Iris pigment epithelial cell (primary cell): ENCODE data around the gene DAAM2.
A peak's percentile ranks its signal among the peaks of the same experiment; 100 is the strongest.

Experiments
- DNase-seq: peaks from one replicate; pipeline ENCODE4 v3.0.0-alpha.2; 2011; ENCODE audit warnings: low read depth

DAAM2 gene

DNA sequence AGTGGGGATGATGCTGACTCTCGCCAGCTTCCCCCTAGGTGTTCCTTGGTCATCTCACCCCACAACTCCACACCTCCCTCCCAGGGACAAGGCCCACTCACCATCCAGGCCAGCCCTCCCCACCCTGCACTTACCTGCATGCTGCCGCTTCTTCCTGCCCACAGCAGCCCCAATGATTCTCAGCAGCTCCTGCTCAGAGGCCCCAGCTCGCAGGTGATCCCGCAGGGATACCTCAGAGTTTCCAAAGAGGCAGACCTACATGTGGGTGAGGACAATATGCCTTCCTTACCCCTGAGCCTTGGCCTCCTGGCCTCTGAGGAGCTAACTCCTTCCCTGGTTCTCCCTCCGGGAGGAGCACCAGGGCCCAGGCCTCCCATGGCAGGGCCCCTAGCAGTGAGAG is 117.5 kb downstream of the DAAM2 start:
- DNase-seq, result no peak

DNA sequence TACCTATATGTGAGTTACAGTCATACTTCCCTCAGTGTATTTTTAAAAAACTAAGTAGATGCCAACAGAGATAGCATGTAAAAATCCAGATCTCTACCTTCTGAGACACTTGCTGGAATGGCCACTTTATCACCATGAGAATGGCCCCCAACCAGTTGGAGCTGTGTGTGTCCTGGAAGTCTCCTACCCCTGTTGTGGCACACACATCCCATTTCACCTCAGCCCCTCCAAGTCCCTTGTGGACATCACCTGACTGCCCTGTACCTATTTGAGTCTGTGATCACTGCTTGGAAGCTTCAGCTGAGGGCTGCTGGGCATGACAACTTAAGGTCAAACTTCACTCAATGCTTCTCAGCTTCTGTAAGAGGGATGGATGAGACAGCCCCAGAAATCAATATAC is 118.0 kb downstream of the DAAM2 start:
- DNase-seq, result no peak

DNA sequence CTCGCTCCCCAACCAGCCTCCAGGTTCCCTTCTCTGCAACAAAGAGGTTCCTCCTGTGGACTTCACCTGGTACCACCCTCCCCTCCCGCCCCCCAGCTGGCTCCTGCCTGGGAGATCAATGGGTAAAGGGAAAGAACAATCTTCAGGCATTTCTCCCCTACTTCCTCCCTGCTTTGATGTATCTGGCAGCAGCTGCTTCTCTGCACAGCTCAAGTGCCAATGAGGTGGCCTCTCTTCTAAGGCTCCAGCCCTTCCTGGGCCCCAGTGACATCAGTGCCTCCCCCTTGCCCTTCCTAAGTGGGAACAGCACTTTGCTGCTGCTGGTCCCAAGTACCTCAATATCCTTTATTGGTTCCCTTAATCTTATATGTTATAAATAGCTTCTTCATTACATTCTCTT is 118.6 kb downstream of the DAAM2 start:
- no peak for DNase-seq

DNA sequence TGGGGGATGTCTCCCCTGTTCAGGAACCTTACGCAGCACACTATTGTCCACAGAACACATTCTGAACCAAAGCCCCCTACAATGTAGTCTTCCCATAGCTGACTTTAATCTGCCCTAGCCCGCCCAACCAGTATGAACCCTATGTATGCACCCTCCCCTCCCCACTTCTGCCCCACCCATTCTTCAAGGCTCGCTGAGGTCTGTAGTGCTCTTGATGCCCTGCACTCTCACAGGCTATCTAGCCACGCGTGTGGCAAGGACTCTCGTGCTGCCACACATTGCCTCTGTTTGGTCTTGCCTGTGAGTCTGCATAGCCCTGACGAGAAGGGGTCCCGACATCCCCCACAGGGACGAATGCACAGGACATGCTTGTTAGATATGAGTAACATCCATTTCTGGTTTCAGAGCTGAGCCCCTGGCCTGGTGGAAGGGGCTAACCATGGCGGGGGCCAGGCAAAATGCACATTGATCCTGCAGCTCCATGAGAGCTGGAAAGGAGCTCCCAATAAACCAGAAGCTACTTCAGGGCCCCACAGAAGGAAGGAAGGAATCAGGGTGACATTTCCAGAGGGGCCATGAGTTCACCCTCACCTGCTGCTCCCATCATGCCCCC is 119.4 kb downstream of the DAAM2 start:
- DNase-seq, result no peak

DNA sequence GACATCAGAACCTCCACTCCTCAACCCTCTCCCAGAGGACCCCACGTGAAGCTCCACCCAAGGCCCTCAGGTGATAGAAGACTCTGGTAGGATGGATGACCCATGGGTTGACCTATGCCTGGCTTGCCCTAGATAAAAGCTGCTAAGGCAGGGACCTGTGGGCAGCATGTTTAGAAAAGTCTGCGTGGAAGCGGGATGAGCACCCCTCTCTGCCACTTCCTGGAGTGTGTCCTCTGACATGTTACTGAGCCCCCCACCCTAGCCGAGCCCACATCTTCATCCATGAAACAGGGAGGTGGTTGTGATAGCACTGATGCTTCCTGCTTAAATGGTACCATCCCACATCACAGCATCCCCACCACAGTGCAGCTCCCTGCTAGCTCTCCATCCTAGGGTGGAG is 120.3 kb downstream of the DAAM2 start:
- no peak for DNase-seq

DNA sequence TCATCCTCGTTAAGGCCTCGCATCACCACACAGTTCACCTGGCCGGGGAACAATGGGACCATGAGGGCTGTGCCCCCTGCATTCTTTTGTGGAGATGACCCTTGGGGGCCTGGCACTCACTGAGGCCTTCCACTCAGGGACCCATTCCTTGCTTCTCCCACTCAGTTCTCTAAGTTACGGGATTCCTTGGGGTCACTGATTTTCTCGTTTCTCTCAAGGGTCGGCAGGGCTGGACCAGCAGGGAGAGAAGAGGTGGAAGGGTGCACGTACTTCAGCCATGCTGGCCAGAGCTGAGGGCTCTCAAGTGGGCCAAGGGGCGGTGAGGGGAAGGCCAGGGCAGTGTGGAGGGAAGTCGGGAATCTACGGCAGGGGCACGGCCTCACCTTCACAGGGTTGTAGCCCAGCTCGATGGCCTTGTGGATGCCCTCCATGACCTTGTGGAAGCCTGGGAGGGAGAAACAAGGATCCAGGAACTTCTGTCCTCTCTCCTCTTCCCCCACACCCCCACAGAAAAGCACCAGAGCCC is 121.3 kb downstream of the DAAM2 start:
- no peak for DNase-seq

DNA sequence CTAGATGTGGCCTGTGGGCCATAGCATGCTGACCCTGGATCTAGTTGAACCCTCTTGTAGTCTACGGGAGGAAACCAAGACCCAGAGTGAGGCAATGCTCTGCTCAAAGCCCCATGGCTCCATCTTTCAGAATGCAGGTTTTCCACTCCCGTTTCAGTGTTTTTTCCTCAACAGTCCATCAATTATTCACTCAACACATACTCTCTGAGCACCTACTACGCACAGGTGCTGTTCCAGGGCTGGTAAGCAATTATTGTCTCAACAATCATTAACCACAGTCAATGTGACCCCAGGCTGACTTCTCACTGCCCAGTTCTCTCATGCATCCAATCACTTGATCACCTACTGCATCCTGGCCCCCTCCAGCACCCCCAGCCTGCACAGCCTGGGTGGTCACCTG is 122.1 kb downstream of the DAAM2 start:
- no peak for DNase-seq

DNA sequence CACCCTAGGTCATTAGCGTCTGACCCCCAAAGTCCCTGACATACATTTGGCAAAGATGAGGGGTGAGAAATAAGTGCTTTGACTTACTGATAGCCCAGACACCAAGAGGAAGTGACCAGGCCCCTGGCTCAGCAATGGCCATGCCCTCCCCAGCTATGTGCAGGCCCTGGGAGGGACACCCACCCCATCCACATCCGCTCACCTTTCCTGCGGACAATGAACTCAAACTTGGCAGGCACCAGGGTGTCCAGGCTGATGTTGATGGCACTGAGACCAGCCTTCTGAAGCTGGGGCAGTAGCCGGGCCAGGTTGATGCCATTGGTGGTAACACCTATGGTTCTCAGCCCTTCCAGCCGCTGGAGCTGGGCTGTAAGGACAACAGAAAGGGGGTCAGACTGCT is 123.7 kb downstream of the DAAM2 start:
- DNase-seq, result no peak

DNA sequence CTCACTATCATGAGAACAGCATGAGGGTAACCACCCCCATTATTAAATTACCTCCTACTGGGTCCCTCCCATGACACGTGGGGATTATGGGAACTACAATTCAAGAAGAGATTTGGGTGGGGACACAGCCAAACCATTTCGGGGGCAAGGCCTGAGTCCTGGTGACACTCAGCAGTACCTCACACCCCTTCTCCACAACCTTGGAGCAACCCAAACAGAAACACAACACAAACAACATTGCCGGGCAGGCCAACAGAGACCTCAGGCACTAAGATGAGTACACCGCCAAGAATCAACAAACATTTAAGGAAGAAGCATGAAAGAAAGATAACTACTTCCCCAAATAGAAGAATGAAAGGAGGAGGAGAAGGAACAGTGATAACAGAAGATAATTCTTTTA is 125.2 kb downstream of the DAAM2 start:
- no peak for DNase-seq

DNA sequence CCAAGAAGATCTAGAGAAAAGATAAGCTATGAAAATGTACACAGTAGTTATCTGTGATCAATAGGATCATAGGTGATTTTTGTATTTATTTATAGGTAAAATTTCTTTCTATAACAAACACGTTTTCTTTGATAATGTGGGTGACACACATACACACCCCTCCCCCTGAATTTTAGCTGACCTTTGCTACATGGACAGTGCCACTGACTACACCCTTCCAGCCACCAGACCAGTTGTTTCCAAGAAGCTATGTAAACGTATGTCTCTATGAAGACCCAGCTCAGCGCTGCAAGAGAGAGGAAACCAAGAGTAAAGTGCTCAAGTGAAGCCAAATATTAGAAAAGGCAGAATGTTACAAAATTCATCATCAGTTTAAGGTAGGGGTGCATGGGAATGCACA is 125.8 kb downstream of the DAAM2 start:
- DNase-seq, result no peak

DNA sequence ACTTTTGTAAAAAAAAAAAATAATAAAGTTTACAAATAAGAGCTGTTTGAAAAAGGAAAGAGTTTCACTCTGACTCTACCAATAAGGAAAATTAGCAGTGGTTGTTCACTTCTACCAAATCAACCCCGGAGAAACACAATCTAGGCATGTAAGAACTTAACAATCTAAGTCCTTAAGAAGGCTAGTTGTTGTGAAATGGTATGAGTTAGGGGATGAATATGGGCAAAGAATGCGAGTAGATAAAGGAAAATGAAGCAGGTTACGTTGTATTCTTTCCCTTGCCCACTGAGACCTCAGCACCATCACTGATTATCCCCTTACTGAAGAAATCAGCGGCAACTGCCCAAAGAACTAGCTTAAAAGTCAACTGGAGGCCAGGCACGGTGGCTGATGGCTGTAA is 126.7 kb downstream of the DAAM2 start:
- DNase-seq, result no peak

DNA sequence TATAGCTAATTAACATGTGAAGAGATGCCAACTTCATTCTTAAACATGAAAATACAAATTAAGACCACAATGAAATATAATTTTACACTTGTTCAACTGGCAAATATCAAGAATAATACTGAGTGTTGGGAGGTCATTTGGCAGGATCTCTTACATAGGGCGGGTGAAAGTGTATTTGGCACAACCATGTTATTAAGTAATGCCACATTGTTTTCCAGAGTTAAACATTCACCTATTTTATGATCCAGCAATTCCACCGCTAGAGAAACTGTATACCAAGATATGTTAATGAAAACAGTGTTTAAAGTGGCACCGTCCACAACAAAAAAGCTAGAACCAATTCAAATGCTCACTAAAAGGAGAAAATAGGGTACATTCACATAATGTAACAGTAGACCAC is 128.0 kb downstream of the DAAM2 start:
- DNase-seq, result no peak

DNA sequence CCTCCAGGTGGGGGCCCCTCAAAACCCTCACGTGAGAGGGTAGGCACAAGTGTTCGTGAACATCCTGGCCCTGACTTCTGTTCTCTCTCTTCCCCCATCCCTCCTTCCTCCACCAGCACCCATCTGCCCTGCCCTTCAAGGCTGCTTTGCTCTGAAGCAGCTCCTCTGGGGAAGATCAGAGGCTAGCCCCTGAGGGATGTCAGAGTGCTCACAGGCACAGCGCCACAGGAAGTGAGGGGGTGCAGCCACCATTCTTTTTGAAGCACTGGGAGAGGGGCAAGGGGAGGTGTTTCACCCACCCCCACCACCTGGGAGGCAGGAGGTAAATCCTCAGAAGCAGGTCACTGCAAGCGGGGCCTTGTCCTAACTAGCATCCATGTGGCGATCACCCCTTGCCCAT is 130.6 kb downstream of the DAAM2 start:
- DNase-seq, result no peak

DNA sequence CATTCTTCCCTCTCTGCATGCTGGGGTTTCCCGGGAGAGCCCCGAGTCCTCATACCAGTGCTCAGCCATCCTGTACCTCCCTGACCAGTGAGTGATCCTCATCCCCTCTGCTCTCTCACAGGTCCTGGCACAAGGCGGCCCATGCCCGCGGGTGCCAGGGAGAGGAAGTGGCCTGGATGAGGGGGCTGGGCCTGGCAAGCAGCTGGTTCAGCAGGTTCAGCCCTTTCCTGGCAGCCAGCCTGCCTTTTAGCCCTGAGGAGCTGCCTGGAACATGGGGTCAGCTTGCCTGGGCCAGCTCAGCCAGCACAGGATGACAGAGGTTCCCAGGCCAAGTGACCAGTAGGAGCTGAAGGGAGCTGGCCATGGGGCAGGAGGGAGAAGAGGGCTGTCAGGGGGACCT is 131.2 kb downstream of the DAAM2 start:
- no peak for DNase-seq

DNA sequence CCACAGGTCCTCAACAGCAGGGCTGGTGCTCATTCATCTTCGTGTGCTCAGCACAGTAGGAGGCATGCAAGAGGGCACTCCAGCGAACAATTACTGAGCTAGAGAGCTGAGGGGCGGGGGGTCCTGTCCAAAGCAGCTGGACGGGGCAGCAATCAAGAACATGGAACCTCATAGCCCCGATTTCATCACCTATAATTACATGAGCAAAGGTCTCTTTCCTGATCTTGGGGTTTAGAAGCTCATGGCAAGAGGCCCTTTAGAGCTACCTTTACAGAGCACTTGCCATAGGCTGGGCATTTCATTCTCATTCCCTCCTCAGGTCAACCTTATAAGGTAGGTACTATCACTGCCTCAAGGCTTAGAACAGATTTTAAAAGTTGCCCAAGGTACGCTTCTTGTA is 131.7 kb downstream of the DAAM2 start:
- DNase-seq, result no peak

DNA sequence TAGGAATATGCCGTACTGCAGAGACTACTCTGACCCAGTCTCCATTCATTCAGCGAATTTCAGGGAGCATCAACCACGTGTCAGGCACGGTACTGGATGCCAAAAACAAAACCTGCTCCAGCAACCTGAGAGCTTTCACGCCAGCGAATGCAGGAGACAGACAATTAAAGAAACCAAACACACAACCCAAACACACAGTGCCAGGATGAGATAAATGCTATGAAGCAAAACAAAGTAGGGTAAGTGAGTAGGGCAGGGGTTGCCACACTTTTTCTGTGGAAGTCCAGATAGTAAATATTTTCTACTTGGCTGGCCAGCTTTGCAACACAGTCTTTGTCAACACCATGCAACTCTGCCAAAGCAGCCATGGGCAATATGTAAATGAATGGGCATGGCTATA is 132.1 kb downstream of the DAAM2 start:
- no peak for DNase-seq

DNA sequence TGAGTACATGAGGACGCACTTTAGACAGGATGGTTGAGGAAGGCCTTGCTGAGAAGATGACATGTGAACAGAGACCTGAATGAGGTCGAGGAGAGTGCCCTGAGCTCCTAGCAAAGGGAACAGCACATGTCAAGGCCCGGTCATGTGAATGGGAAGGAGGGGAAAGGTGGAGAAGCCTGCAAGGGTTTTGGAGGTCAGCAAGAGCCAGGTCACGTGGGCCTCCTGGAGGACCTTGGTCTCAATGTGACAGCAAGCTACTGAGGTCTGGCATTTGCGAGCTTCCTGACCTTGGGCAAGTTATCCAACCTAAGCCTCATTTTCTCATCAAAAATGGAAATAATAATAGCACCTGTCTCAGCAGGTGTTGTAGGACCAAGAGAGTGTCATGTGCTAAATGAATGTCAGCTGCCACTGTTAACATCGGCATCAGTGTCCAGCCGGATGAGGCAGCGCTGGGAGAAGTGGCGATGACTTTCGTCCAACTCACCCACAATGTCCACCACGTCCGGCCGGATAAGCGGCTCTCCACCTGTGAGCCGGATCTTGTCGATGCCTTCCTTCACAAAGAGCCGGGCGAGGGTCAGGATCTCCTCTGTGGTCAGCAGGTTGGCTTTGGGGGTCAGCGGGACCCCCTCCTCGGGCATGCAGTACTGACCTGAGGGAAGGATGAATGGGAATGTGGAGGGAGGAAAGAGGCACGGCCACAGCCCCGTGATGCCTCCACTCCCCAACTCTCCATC is 133.2 kb downstream of the DAAM2 start:
- DNase-seq, result no peak

DNA sequence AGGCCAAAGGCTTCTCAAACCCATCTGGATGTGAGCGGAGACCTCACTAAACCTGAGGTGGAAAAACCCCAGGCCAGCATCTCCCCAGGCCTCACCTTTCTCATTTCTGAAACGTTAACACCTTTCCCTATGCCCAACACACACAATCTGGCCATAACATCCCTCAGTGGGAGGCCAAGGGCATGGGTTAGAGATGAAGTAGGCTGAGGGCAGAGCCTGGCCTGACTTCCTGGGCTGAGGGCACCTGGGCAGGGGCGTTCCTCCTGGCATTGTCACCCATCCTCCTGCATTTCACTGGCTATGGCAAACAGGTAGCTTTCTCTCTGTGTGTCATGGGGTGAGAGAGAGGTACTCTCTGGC is 133.7 kb downstream of the DAAM2 start:
- no peak for DNase-seq

DNA sequence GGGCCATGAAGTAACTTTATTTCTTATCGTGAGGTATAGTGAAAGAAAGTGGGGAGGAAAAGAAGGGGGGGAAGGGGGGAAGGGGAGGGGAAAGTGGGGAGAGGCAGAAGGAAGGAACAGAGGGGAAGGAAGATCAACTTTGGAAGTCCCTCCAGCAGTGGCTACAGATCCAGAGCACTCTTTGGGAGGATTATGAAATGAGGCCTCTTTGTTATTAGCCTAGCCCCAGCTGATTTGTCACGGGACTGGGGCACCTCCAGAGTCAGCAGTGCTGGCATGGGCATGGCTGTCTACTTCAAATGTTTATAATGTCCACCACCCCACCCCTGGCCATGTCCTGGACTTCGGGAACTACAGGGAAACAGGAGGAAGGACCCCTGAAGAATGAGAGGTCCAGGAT is 134.5 kb downstream of the DAAM2 start:
- DNase-seq, result no peak

DNA sequence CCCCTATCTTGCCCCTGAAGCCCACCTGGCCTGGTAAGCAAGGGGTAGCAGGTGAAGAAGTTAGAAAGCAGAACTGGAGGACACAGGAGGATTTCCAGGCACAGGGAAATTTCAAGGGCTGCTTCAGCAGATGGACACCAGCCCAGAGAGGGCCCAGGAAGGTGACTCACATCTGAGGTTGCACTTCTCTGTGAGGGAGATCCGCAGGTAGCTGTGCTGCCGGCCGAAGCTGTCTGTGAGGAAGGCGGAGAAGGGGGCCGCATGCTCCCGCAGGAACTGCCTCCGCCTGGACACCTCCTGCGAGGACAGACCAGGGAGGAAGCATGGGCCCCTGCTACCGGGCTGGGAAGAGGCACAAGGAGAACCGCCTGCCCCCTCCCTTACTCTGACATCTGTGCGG is 135.0 kb downstream of the DAAM2 start:
- DNase-seq, result peak; percentile 70

DNA sequence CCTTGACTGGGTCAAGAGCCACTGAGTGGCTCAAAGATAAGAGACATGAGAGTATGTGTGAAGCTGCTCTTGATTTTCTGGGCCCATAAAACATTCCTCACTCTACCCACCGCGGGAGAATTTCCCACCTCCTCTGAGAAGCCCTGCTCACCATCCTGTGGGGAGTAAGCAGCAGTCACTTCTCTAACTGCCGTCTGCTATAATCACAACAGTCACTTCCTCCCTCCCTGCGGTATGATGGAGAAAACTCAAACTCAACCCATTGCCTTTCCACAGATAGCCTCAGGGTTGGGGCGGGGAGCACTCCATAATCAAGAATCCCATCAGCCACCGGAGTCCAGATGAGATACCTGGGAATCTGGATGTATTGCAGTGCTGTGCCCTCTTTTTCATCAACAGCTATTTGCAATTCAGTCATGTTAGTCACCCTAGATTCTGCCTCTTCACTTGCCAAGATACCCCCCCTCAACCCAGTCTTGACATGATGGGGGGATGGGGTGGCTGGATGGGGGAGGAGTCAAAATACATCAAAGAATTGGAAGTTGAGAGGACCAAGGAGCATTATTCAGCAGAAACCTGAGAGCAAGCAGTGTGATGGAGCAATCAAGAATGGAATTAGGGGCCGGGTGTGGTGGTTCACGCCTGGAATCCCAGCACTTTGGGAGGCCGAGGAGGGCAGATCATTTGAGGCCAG is 137.0 kb downstream of the DAAM2 start:
- no peak for DNase-seq

DNA sequence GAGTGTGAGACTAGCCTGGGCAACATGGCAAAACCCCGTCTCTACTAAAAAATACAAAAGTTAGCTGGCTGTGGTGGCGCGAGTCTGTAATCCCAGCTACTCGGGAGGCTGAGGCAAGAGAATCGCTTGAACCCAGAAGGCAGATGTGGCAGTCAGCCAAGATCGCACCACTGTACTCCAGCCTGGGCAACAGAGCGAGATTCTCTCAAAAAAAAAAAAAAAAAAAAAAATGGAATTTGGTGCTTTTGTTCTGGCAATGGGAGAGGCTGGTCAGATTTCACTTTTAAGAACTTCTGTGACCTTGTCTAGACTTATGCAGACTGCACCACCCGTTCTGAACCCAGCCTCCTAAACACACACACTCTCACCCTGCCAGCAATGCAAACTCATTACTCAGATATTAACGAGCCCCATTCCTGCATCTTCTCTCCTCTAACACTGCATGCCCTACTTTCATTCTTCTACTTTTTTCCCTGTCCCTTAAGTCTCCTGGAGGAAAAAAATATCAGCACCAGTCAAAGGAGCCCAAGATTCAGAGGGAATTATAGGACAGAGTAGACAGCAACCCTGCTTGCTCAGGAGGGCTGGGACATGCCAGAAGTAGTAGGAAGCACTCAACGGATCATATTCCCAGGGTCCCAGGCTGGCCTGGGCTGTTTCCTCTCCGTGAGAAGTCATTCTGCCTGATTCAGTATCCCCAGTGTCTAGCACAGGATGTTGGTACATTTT is 137.7 kb downstream of the DAAM2 start:
- peak; percentile 16 for DNase-seq

DNA sequence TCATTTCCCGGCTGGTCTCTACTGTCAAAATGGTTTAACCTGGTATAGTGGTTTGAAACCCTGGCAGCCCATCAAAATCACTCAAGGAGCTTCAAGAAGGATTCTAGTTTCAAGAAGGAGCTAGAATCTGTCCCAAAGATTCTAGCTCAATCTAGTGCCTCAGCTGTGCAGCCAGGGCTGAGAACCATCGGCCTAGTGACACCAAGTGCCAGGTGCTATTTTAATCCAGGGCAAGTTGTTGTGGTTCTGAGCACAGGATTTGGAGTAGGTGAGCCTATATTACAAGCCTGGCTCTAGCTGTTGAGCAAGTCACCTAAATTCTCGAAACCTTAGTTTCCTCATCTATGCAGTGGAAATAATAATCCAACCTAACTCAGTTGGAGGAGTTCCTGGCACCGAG is 138.4 kb downstream of the DAAM2 start:
- no peak for DNase-seq
